HG02970 (cell line): ENCODE data around the gene LHFPL4.
"Not testable (repeated sequence)": the region's sequence is repeated elsewhere in the genome, so short reads cannot be mapped to it uniquely, and the experiment has no call there.

Experiments
- ATAC-seq: cut with Tn5 transposase; IDR thresholded peaks from one replicate; pipeline ENCODE4 v1.9.1; 2021; ENCODE audit warnings: mild to moderate bottlenecking, moderate library complexity, moderate number of reproducible peaks; ENCODE audit not compliant: unreplicated experiment, low FRiP score

LHFPL4 gene

GRCh38 chr3:9548991-9549390 is 4.6 kb downstream of the LHFPL4 start:
- ATAC-seq, result no peak

- ATAC-seq, result no peak
Observed at GRCh38 chr3:9542182-9542581, 11.4 kb downstream of the LHFPL4 start.

GRCh38 chr3:9536212-9536611 is 17.4 kb downstream of the LHFPL4 start:
- ATAC-seq, result no peak

- no peak for ATAC-seq
Observed at GRCh38 chr3:9534429-9534828, 19.2 kb downstream of the LHFPL4 start.

- no peak for ATAC-seq
Observed at GRCh38 chr3:9525078-9525477, 28.5 kb downstream of the LHFPL4 start.

GRCh38 chr3:9514956-9515355 is 38.7 kb downstream of the LHFPL4 start:
- no peak for ATAC-seq

- no peak for ATAC-seq
Observed at GRCh38 chr3:9514306-9514705, 39.3 kb downstream of the LHFPL4 start.

GRCh38 chr3:9512456-9513045 is 41.1 kb downstream of the LHFPL4 start:
- ATAC-seq, result no peak

- no peak for ATAC-seq
Observed at GRCh38 chr3:9508781-9509180, 44.8 kb downstream of the LHFPL4 start.

GRCh38 chr3:9507586-9508578 is 45.7 kb downstream of the LHFPL4 start:
- ATAC-seq, result no peak

- ATAC-seq, result no peak
Observed at GRCh38 chr3:9503283-9503682, 50.3 kb downstream of the LHFPL4 start.

GRCh38 chr3:9501226-9501625 is 52.4 kb downstream of the LHFPL4 start:
- ATAC-seq, result no peak

GRCh38 chr3:9500108-9501050 is 53.2 kb downstream of the LHFPL4 start:
- no peak for ATAC-seq

GRCh38 chr3:9499455-9500107 is 54.0 kb downstream of the LHFPL4 start:
- no peak for ATAC-seq

GRCh38 chr3:9498781-9499180 is 54.8 kb downstream of the LHFPL4 start:
- no peak for ATAC-seq

GRCh38 chr3:9497821-9498565 is 55.6 kb downstream of the LHFPL4 start:
- no peak for ATAC-seq

- ATAC-seq, result no peak
Observed at GRCh38 chr3:9496893-9497292, 56.7 kb downstream of the LHFPL4 start.

GRCh38 chr3:9494036-9494435 is 59.6 kb downstream of the LHFPL4 start:
- not testable (repeated sequence) for ATAC-seq

- ATAC-seq, result no peak
Observed at GRCh38 chr3:9491506-9491905, 62.1 kb downstream of the LHFPL4 start.
